PFSK-1 (cell line): ENCODE results near the gene INS.

Source experiments
- FOXP2 ChIP-seq: optimal IDR thresholded peaks from 2 replicates; pipeline ENCODE3; 2011; ENCODE audit warnings: borderline replicate concordance, control low read depth, inconsistent platforms; ENCODE audit not compliant: insufficient read depth; ENCODE audit errors: extremely low read length, extremely low read depth
- POLR2AphosphoS5 ChIP-seq: IDR thresholded peaks from 2 replicates; pipeline ENCODE4 v1.6.1; 2012; ENCODE audit warnings: low read depth, mild to moderate bottlenecking, control low read depth, low read length, moderate library complexity
- REST ChIP-seq, 2 experiments: IDR thresholded peaks; 2 replicates each; pipeline versions ENCODE4 v1.6.1 to v1.8.0; 2011 to 2012; ENCODE audit warnings: low read depth in 2 of 2, low read length in 2 of 2, control low read depth in 1 of 2, inconsistent platforms in 1 of 2, mild to moderate bottlenecking in 1 of 2, moderate library complexity in 1 of 2; ENCODE audit not compliant: insufficient read depth in 1 of 2
- SIN3A ChIP-seq: IDR thresholded peaks from 2 replicates; pipeline ENCODE4 v1.6.1; 2012; ENCODE audit warnings: mild to moderate bottlenecking, low read length, moderate library complexity, borderline replicate concordance; ENCODE audit not compliant: insufficient read depth
- TAF1 ChIP-seq: IDR thresholded peaks from 2 replicates; pipeline ENCODE4 v1.6.1; 2012; ENCODE audit warnings: low read length, control low read depth, borderline replicate concordance; ENCODE audit not compliant: insufficient read depth

Gene INS

GRCh38 chr11:2169626-2170570 lies 8.9 kb upstream of the INS start:
- no peak for TF ChIP-seq POLR2AphosphoS5

- TF ChIP-seq REST (IDR thresholded peaks at IDR 0.05; ENCODE audit: insufficient read depth in 1 of 2, low read depth in 2 of 2, low read length in 2 of 2) (no peak), TAF1 (no peak), POLR2AphosphoS5 (no peak), FOXP2 (no peak), SIN3A (no peak)
Measured at GRCh38 chr11:2169005-2169378, 8.0 kb upstream of the INS start.

- TF ChIP-seq SIN3A (no peak), REST (IDR thresholded peaks at IDR 0.05; ENCODE audit: insufficient read depth in 1 of 2, low read depth in 2 of 2, low read length in 2 of 2) (no peak), POLR2AphosphoS5 (no peak), FOXP2 (no peak), TAF1 (no peak)
Measured at GRCh38 chr11:2168286-2169004, 7.4 kb upstream of the INS start.

- TF ChIP-seq POLR2AphosphoS5 (no peak), REST (IDR thresholded peaks at IDR 0.05; ENCODE audit: insufficient read depth in 1 of 2, low read depth in 2 of 2, low read length in 2 of 2) (no peak), SIN3A (no peak)
Measured at GRCh38 chr11:2167141-2168045, 6.4 kb upstream of the INS start.

GRCh38 chr11:2166091-2166851 lies 5.3 kb upstream of the INS start:
- TF ChIP-seq REST (IDR thresholded peaks at IDR 0.05; ENCODE audit: insufficient read depth in 1 of 2, low read depth in 2 of 2, low read length in 2 of 2) (no peak), POLR2AphosphoS5 (no peak), FOXP2 (no peak), TAF1 (no peak), SIN3A (no peak)
